HepG2 (cell line): ENCODE results near the gene CACNA1C.

Source experiments
- ARHGAP35 ChIP-seq: sonication (generic); formaldehyde crosslinking; IDR thresholded peaks from 2 replicates; pipeline ENCODE4 v1.9.0; 2022; ENCODE audit warnings: mild to moderate bottlenecking, inconsistent platforms, moderate library complexity, missing genetic modification reagents, borderline replicate concordance
- EP300 ChIP-seq, 3 experiments: sonication (generic) in 1 of 3; formaldehyde crosslinking in 1 of 3; IDR thresholded peaks; 2 replicates each; pipeline versions ENCODE4 v1.5.1 to v1.6.1; 2011 to 2020; ENCODE audit warnings: low read depth in 2 of 3, low read length in 2 of 3, borderline replicate concordance in 1 of 3, improper control_type of control experiment in 1 of 3, mild to moderate bottlenecking in 1 of 3, missing genetic modification reagents in 1 of 3, moderate library complexity in 1 of 3
- EZH2 ChIP-seq: conservative IDR thresholded peaks from 2 replicates; pipeline ENCODE4 v1.6.1; 2012; ENCODE audit warnings: mild to moderate bottlenecking, low read depth, low read length, moderate library complexity
- GTF2F1 ChIP-seq: fragments of 150-350 bp; IDR thresholded peaks from 2 replicates; pipeline ENCODE4 v1.6.1; 2014; ENCODE audit warnings: low read length
- KLF11 ChIP-seq: IDR thresholded peaks from 2 replicates; pipeline ENCODE4 v1.6.1; 2016; ENCODE audit warnings: missing compliant biosample characterization
- ZMYM3 ChIP-seq: sonication (generic); formaldehyde crosslinking; IDR thresholded peaks from 2 replicates; pipeline ENCODE4 v1.5.1; 2020; ENCODE audit warnings: mild to moderate bottlenecking, missing genetic modification reagents
- ZNF766 ChIP-seq: sonication (generic); formaldehyde crosslinking; IDR thresholded peaks from 2 replicates; pipeline ENCODE4 v1.5.0; 2020; ENCODE audit warnings: missing genetic modification reagents, borderline replicate concordance
- TF ChIP-seq, protein P1 (sequence below): sonication (generic); formaldehyde crosslinking; IDR thresholded peaks from 2 replicates; pipeline ENCODE4 v1.5.0; 2020; ENCODE audit warnings: mild to moderate bottlenecking, missing genetic modification reagents, moderate library complexity
- TF ChIP-seq, protein P2 (sequence below): sonication (generic); formaldehyde crosslinking; IDR thresholded peaks from 2 replicates; pipeline ENCODE4 v1.4.0; 2020; ENCODE audit warnings: missing genetic modification reagents
- TF ChIP-seq, protein P3 (sequence below): sonication (generic); formaldehyde crosslinking; IDR thresholded peaks from 2 replicates; pipeline ENCODE4 v1.5.0; 2020; ENCODE audit warnings: mild to moderate bottlenecking, missing genetic modification reagents

DNA sequence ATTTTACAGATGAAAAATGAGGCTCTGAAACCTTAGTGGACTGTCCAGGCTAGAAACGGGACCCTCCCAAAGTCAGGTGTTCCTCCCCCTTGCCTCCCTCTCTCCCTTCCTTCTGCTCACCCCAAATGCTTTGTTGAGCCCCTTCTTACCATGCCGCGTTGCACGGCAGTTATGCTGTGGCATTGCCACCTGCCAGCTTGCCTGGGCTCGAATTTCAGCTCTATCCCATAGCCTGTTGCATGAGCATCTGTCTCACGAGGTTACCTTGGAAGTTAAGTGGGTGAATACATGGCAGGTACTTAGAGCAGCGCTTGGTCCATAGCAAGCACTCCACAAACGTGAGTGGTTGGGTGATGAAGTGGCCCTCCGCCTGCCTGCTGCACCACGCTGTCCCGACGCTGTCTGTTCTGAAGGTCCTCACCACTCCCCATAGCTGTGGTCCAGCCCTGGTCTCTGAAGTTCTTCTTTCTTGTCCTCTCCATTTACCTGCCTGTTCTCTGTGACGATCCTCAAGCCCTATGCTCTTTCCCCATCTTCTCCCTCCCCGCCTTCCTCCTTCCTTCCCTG lies 269.9 kb downstream of the CACNA1C start:
- TF ChIP-seq EZH2 (no peak), GTF2F1 (no peak), ZNF766 (CRISPR knock-in tag) (no peak), ARHGAP35 (CRISPR knock-in tag) (no peak), ZMYM3 (no peak), KLF11 (CRISPR knock-in tag) (no peak), EP300 (IDR thresholded peaks at IDR 0.05; ENCODE audit: low read depth in 2 of 2, low read length in 2 of 2) (no peak), EP300 (CRISPR knock-in tag; IDR thresholded peaks at IDR 0.05; ENCODE audit: borderline replicate concordance) (no peak)
- TF ChIP-seq, protein P1, sequence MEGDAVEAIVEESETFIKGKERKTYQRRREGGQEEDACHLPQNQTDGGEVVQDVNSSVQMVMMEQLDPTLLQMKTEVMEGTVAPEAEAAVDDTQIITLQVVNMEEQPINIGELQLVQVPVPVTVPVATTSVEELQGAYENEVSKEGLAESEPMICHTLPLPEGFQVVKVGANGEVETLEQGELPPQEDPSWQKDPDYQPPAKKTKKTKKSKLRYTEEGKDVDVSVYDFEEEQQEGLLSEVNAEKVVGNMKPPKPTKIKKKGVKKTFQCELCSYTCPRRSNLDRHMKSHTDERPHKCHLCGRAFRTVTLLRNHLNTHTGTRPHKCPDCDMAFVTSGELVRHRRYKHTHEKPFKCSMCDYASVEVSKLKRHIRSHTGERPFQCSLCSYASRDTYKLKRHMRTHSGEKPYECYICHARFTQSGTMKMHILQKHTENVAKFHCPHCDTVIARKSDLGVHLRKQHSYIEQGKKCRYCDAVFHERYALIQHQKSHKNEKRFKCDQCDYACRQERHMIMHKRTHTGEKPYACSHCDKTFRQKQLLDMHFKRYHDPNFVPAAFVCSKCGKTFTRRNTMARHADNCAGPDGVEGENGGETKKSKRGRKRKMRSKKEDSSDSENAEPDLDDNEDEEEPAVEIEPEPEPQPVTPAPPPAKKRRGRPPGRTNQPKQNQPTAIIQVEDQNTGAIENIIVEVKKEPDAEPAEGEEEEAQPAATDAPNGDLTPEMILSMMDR (CRISPR knock-in tag) = no peak
- TF ChIP-seq, protein P2, sequence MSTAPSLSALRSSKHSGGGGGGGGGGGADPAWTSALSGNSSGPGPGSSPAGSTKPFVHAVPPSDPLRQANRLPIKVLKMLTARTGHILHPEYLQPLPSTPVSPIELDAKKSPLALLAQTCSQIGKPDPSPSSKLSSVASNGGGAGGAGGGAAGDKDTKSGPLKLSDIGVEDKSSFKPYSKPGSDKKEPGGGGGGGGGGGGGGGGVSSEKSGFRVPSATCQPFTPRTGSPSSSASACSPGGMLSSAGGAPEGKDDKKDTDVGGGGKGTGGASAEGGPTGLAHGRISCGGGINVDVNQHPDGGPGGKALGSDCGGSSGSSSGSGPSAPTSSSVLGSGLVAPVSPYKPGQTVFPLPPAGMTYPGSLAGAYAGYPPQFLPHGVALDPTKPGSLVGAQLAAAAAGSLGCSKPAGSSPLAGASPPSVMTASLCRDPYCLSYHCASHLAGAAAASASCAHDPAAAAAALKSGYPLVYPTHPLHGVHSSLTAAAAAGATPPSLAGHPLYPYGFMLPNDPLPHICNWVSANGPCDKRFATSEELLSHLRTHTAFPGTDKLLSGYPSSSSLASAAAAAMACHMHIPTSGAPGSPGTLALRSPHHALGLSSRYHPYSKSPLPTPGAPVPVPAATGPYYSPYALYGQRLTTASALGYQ (CRISPR knock-in tag) = no peak
- TF ChIP-seq, protein P3, sequence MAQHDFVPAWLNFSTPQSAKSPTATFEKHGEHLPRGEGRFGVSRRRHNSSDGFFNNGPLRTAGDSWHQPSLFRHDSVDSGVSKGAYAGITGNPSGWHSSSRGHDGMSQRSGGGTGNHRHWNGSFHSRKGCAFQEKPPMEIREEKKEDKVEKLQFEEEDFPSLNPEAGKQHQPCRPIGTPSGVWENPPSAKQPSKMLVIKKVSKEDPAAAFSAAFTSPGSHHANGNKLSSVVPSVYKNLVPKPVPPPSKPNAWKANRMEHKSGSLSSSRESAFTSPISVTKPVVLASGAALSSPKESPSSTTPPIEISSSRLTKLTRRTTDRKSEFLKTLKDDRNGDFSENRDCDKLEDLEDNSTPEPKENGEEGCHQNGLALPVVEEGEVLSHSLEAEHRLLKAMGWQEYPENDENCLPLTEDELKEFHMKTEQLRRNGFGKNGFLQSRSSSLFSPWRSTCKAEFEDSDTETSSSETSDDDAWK = no peak
